HFFc6 (cell line): ENCODE results near the gene ATP2B2. TPM values are rescaled to one million over a fixed set of nuclear protein-coding genes. Genes with fewer than 3 reads are reported as not detected.
A peak's percentile ranks its signal among the peaks of the same experiment; 100 is the strongest.

ENCODE experiments used
- DNase-seq: peaks from one replicate; pipeline ENCODE4 v3.0.0-alpha.2; 2018
- H3K27ac Mint-ChIP-seq: 2 replicates; pipeline ENCODE4 v1.8.0; 2020; ENCODE audit warnings: mild to moderate bottlenecking, mixed read lengths
- H3K27me3 Mint-ChIP-seq: 2 replicates; pipeline ENCODE4 v1.8.0; 2021; ENCODE audit warnings: mild to moderate bottlenecking, moderate library complexity, mixed read lengths; ENCODE audit not compliant: insufficient read depth
- H3K36me3 Mint-ChIP-seq: 2 replicates; pipeline ENCODE4 v1.8.0; 2021; ENCODE audit warnings: low read depth, mixed read lengths
- H3K4me1 Mint-ChIP-seq: 2 replicates; pipeline ENCODE4 v1.8.0; 2020; ENCODE audit warnings: low read depth, mixed read lengths
- H3K4me3 Mint-ChIP-seq: 2 replicates; pipeline ENCODE4 v1.8.0; 2020; ENCODE audit warnings: mild to moderate bottlenecking, moderate library complexity, mixed read lengths
- H3K9me3 Mint-ChIP-seq: 2 replicates; pipeline ENCODE4 v1.8.0; 2020; ENCODE audit warnings: mild to moderate bottlenecking, mixed read lengths
- CTCF ChIP-seq: fragments of 200-600 bp; sonication (generic); IDR thresholded peaks from 2 replicates; pipeline ENCODE4 v1.5.0; 2021; ENCODE audit warnings: antibody characterized with exemption, mild to moderate bottlenecking
- total RNA-seq, 6 experiments: library from RNA; stranded (reverse); fragmentation: NEBNext Ultra II Directional; extraction: Animal tissue kit (Norgen Biotek cat#: 25700); gene quantifications; 2 replicates in 1 of 6; 3 replicates in 5 of 6; pipeline ENCODE4 v1.2.3, GENCODE V29; 2021

The ATP2B2 gene
- total RNA-seq, 6 experiments from 2014 or later: not detected

DNA sequence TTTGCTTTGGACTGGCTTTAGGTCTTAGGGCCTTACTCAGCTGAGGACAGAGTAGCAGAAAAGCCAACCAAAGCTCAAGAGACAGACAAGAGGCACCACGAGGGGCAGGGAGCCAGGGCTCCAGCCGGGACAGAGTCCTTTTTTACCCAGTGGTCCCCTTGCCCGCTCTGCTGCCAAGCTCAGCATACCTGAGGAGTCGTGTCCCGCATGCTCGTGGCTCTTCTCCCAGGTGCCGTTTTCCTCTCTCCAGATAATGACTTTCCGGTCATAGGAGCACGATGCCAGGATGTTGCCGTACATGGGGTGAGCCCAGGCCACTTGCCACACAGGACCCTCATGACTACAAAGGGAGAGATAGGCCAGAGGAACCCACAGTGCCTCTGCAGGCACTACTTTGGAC lies 193.0 kb downstream of the ATP2B2 start:
- DNase-seq: no peak
- no peak for TF ChIP-seq CTCF
- Mint-ChIP-seq H3K4me1 (peaks cover 52% of the 10 kb centered on the region), H3K27ac (peak overlapping the region; percentile 19; the same call in 1 of the 2 replicates), H3K36me3 (peaks cover 63% of the 10 kb centered on the region), H3K27me3 (peaks cover 2% of the 10 kb centered on the region), H3K9me3 (no peaks in the 10 kb centered on the region), H3K4me3 (no peak overlapping the region; the same call in 1 of the 2 replicates)

- H3K27me3 Mint-ChIP-seq: peaks cover 2% of the 10 kb centered on the region
- H3K4me3 Mint-ChIP-seq: no peak overlapping the region
- H3K4me1 Mint-ChIP-seq: peaks cover 52% of the 10 kb centered on the region
- H3K9me3 Mint-ChIP-seq: no peaks in the 10 kb centered on the region
- peak overlapping the region; percentile 21; the same call in 1 of the 2 replicates for H3K27ac Mint-ChIP-seq
- DNase-seq: no peak
- H3K36me3 Mint-ChIP-seq: peaks cover 64% of the 10 kb centered on the region
- no peak for TF ChIP-seq CTCF
These were observed 193.7 kb downstream of the ATP2B2 start for GRCh38 chr3:10311710-10312109.

- Mint-ChIP-seq H3K27me3 (peaks cover 2% of the 10 kb centered on the region), H3K36me3 (peaks cover 75% of the 10 kb centered on the region)
- DNase-seq: peak; percentile 34
These were observed 194.8 kb downstream of the ATP2B2 start for GRCh38 chr3:10310578-10310977.

DNA sequence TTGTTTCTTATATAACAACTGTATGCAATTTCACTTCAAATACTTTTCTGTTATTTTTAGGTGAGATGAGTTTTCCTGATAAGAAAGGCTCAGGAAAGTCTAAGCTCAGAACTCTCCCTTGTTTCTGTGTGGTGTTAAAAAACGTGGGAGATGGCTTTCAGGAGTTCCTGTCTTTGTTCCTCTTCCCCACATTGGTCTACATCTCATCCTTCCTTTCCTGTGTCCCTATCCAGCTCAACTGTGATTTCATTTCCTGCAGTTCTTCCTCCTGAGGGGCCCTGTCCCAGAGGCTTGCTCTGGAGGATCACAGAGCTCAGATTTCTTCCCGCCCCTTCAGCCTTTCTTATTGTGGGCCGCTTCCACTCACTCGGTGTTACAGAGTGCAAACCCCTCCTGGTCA lies 195.7 kb downstream of the ATP2B2 start:
- Mint-ChIP-seq H3K9me3 (no peaks in the 10 kb centered on the region), H3K27ac (peak overlapping the region; percentile 66), H3K27me3 (peaks cover 2% of the 10 kb centered on the region), H3K4me1 (peaks cover 50% of the 10 kb centered on the region), H3K36me3 (peaks cover 80% of the 10 kb centered on the region), H3K4me3 (no peak overlapping the region)
- no peak for TF ChIP-seq CTCF
- DNase-seq: no peak

More at GRCh38 chr3:10310578-10310977, 194.8 kb downstream of the ATP2B2 start:
- no peaks in the 10 kb centered on the region for H3K9me3 Mint-ChIP-seq
- peak overlapping the region; percentile 65 for H3K27ac Mint-ChIP-seq
- H3K4me3 Mint-ChIP-seq: no peak overlapping the region
- peaks cover 52% of the 10 kb centered on the region for H3K4me1 Mint-ChIP-seq
- no peak for TF ChIP-seq CTCF

DNA sequence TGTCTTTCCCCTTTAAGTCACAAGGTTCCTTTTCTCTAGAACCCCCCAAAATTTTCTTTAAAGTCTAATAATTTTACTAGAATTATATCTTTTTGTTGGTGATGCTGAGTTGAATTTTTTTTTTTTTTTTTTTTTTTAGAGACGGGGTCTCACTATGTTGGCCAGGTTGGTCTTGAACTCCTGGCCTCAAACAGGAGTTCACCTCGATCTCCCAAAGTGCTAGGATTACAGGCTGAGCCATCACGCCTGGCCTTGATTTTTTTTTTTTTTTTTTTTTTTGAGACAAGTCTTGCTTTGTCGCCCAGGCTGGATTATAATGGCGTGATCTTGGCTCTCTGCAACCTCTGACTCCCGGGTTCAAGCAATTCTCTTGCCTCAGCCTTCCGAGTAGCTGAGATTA lies 196.7 kb downstream of the ATP2B2 start:
- H3K27me3 Mint-ChIP-seq: peaks cover 2% of the 10 kb centered on the region
- TF ChIP-seq CTCF: no peak
- no peak overlapping the region for H3K4me3 Mint-ChIP-seq
- peaks cover 43% of the 10 kb centered on the region for H3K4me1 Mint-ChIP-seq
- no peak for DNase-seq
- H3K36me3 Mint-ChIP-seq: peaks cover 75% of the 10 kb centered on the region
- H3K9me3 Mint-ChIP-seq: no peaks in the 10 kb centered on the region
- H3K27ac Mint-ChIP-seq: no peak overlapping the region

GRCh38 chr3:10306156-10306555 lies 199.2 kb downstream of the ATP2B2 start:
- TF ChIP-seq CTCF: no peak
- H3K36me3 Mint-ChIP-seq: peaks cover 70% of the 10 kb centered on the region
- H3K4me3 Mint-ChIP-seq: no peak overlapping the region
- H3K4me1 Mint-ChIP-seq: peaks cover 18% of the 10 kb centered on the region
- DNase-seq: no peak
- no peak overlapping the region for H3K27ac Mint-ChIP-seq
- peaks cover 4% of the 10 kb centered on the region for H3K27me3 Mint-ChIP-seq
- H3K9me3 Mint-ChIP-seq: no peaks in the 10 kb centered on the region
